ENCODE measurements around the gene IRX4.

The IRX4 gene

DNA sequence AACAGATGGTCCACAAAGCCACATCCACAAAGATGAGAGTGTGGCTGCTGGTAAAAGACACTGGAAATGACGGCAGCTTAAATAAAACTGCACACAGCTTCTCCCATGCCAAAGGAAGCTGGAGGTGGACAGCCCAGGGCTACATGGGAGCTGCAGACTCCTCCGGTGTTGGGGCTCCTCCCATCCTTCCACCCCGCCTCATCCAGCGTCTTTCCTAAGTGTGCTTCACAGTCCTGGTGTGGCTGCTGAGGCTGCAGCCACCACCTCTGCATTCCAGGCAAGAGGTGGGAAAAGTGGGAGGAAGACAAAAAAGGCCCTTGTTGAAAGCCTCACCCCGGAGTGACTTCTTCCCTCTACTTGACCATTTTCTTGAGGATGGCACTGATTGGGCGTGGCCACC, 37.0 kb upstream of the IRX4 start:
- CTCF ChIA-PET, result no interaction called here
- POLR2A ChIA-PET, result no interaction called here
- no peak overlapping the region for H3K4me3 ChIP-seq (ENCODE audit: low read depth, low read length)
- TF ChIP-seq, protein P1, sequence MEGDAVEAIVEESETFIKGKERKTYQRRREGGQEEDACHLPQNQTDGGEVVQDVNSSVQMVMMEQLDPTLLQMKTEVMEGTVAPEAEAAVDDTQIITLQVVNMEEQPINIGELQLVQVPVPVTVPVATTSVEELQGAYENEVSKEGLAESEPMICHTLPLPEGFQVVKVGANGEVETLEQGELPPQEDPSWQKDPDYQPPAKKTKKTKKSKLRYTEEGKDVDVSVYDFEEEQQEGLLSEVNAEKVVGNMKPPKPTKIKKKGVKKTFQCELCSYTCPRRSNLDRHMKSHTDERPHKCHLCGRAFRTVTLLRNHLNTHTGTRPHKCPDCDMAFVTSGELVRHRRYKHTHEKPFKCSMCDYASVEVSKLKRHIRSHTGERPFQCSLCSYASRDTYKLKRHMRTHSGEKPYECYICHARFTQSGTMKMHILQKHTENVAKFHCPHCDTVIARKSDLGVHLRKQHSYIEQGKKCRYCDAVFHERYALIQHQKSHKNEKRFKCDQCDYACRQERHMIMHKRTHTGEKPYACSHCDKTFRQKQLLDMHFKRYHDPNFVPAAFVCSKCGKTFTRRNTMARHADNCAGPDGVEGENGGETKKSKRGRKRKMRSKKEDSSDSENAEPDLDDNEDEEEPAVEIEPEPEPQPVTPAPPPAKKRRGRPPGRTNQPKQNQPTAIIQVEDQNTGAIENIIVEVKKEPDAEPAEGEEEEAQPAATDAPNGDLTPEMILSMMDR (IDR thresholded peaks at IDR 0.05; ENCODE audit: insufficient read depth, low read length, missing control alignments), result no peak
- no peak for DNase-seq (ENCODE audit: low read depth, low spot score)

DNA sequence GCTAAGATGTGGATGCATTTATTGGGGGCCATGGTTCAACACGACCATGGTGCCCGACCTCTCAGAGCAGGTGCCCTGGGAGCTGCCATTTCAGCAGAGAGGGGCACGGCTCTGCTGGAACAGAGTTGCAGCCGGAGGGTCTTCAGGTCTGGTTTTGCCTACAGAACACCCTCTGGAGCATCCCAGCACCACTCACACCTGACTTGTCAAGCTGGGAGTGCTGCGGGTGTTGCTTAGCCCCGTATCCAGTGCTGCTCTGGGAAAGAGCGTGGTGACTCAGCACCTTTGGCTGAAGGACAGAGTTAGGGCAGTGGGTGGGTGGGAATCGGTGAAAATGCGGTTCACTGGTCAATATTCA, 36.5 kb upstream of the IRX4 start:
- TF ChIP-seq, protein P1 (IDR thresholded peaks at IDR 0.05; ENCODE audit: insufficient read depth, low read length, missing control alignments), result no peak
- CTCF ChIA-PET, result no interaction called here
- no peak for DNase-seq (ENCODE audit: low read depth, low spot score)
- POLR2A ChIA-PET, result no interaction called here
- H3K4me3 ChIP-seq (ENCODE audit: low read depth, low read length), result no peak overlapping the region

DNA sequence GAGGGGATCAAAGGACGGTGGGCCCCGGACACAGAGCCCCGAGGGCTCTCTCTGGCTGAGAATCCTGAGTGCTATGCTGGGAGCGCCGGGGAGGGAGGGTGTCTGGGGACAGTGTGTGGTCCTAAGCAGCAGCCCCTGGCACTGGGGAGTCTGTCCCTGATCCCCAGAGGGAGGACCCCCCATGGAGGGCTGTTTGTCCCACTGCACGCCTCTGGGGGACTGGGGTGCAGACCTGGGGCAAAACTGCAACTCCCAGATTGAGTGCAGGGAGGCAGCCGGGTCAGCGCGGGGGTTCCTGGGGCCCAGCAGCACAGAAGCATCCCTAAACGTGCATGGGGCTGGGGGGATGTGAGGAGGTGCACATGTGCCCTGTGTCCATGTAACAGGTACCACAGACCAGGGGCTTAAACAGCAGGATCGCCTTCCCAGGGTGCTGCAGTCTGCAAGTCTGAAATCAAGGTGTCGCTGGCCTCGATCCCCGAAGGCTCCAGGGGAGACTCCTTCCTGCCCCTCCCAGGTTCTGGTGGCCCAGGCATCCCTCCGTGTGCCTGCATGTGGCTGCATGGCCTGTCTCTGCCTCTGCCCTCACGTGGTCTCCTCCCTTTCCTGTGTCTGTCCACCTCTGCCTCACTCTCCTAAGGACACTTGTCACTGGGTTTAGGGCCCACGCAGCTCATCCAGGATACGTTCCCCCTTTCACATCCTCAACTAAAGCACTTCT, 35.9 kb upstream of the IRX4 start:
- DNase-seq (ENCODE audit: low read depth, low spot score), result no peak
- ChIA-PET POLR2A (no interaction called here), CTCF (no interaction called here)
- TF ChIP-seq, protein P1 (IDR thresholded peaks at IDR 0.05; ENCODE audit: insufficient read depth, low read length, missing control alignments), result no peak
- H3K4me3 ChIP-seq (ENCODE audit: low read depth, low read length), result no peak overlapping the region

DNA sequence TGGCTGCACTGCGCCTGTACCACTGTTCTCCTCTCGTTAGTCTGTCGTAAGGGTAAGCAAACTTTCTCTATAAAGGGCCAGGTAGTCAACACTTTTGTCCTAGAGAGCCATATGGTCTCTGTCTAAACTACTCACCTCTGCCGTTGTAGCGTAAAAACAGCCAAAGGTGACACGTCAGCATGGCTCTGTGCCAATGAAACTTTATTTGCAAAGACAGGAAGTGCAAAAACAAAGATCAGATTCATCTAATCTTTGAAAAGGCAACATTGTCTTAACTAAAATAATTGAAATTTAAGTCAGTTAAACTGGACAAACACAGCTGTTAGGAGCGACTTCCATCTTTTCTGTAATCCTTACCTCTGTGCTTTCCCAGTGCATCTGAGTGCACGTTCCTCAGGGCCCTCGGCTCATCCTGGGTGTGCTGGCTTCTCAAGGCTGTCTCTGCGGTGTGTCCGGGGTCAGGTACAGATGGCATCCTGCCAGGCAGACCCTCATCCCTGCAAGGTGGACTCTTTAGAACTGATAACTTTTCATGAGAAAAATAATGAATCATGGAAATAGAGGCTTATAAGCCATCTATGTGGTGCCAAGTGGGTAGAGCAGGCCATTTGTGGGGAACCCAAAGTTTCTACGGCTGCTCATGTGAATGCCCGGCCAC, 35.2 kb upstream of the IRX4 start:
- ChIA-PET CTCF (no interaction called here), POLR2A (no interaction called here)
- DNase-seq (ENCODE audit: low read depth, low spot score), result no peak
- TF ChIP-seq, protein P1 (IDR thresholded peaks at IDR 0.05; ENCODE audit: insufficient read depth, low read length, missing control alignments), result no peak
- no peak overlapping the region for H3K4me3 ChIP-seq (ENCODE audit: low read depth, low read length)

DNA sequence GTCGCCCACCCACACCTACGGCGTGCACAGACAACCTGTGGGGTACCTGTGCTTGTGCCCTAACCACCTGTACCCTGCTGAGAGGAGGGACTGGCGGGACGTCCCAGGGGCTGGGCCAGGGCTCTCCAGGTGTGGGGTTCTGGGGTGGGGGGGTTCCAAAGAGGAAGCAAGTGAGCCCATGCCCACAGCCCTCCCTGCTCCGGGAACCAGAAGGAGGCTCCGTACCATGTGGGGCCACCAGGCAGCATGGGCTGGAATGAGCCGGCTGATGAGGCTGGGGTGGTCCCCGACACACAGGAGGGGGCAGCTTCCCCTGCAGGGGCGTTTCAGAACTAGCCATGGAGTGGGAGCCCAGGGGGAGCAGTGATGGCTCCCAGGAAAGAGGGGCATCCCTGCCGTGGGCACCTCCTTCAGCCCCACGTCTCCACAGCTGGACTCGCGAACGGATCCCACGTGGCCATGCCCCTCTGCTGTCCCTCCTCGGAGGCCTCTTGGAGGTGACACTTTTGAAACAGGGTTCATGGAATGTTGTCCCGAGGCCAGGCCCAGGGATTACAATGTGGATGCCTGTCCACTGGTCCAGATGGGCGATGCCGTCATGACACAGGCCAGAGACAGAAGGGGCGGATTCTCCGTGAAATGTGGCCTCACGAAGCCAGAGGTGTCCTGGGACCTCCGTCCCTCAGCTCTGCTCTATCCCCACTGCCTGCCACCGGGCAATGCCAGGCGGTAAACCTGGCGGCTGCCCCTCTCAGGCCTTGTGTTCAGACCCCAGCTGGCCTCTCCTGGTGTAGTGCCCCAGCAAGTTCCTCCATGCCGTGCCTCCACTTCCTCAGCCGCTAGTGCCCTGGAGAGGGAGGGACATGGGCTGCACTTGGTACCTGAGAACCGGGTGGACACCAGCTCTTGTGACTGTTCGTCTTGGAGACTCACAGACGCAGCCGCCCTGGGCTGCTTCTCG, 33.6 kb upstream of the IRX4 start:
- TF ChIP-seq, protein P1 (IDR thresholded peaks at IDR 0.05; ENCODE audit: insufficient read depth, low read length, missing control alignments), result no peak
- CTCF ChIA-PET, result no interaction called here
- POLR2A ChIA-PET, result no interaction called here
- no peak for DNase-seq (ENCODE audit: low read depth, low spot score)
- H3K4me3 ChIP-seq (ENCODE audit: low read depth, low read length), result no peak overlapping the region

DNA sequence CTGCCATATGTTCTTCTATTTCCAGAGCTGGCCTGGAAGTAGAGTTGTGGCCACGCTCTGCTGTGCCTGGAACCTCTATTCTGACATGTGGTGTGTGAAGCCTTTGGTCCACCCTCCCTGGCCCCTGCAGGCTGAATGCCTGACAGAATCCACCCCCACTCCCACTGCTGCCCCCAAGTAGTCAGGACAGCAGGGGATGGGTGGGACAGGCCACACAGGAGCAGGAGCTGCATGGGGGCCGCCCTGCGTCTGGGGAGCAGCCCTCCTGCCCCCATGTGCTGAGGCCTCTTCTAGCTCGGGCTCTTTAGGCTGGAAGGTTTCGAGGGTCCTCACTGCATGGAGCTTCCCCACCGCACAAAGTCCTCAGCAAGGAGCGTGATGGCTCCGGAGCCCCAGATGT, 32.6 kb upstream of the IRX4 start:
- ChIA-PET POLR2A (no interaction called here), CTCF (interaction anchor here (1.1 kb wide), 1 partner anchor 142 kb away, joined by 3 read pairs; no protein-coding TSS in a partner anchor)
- TF ChIP-seq, protein P1 (IDR thresholded peaks at IDR 0.05; ENCODE audit: insufficient read depth, low read length, missing control alignments), result no peak
- no peak for DNase-seq (ENCODE audit: low read depth, low spot score)
- no peak overlapping the region for H3K4me3 ChIP-seq (ENCODE audit: low read depth, low read length)
